WTC11 (cell line): ENCODE results near the gene TMEM119. TPM values are rescaled to one million over a fixed set of nuclear protein-coding genes. Genes with fewer than 3 reads are reported as not detected.

Experiments
- ATAC-seq: fragments of 200-7000 bp; cut with Tn5 transposase; 2 replicates; pipeline ENCODE4 v1.10.0; 2021; ENCODE audit warnings: mild to moderate bottlenecking, moderate library complexity
- CTCF ChIA-PET: fragments of 300-600 bp; sonication (Branson Sonifier 250); formaldehyde crosslinking; loops from one replicate; lab custom pipeline; 2021; ENCODE audit warnings: antibody characterized with exemption; lab: Charles Lee
- POLR2A ChIA-PET: fragments of 350-600 bp; sonication (Branson Sonifier 250); formaldehyde crosslinking; loops from one replicate; lab custom pipeline; 2021; ENCODE audit warnings: antibody characterized with exemption; lab: Charles Lee
- DNase-seq: peaks from one replicate; pipeline ENCODE4 v3.0.0; 2021; ENCODE audit warnings: low spot score
- H3K27ac Mint-ChIP-seq: 2 replicates; pipeline ENCODE4 v1.8.0; 2021; ENCODE audit warnings: mixed read lengths
- H3K27me3 Mint-ChIP-seq: 2 replicates; pipeline ENCODE4 v1.8.0; 2021; ENCODE audit warnings: low read depth, mild to moderate bottlenecking, moderate library complexity, mixed read lengths
- H3K36me3 Mint-ChIP-seq: 2 replicates; pipeline ENCODE4 v1.8.0; 2021; ENCODE audit warnings: mixed read lengths
- H3K4me1 Mint-ChIP-seq: 2 replicates; pipeline ENCODE4 v1.8.0; 2022; ENCODE audit warnings: mixed read lengths
- H3K4me3 Mint-ChIP-seq: 2 replicates; pipeline ENCODE4 v1.8.0; 2021; ENCODE audit warnings: mild to moderate bottlenecking, moderate library complexity, mixed read lengths
- H3K9me3 Mint-ChIP-seq: 2 replicates; pipeline ENCODE4 v1.8.0; 2021; ENCODE audit warnings: mixed read lengths
- AR ChIP-seq: fragments of 250-450 bp; sonication (Bioruptor Pico); IDR thresholded peaks from 2 replicates; pipeline ENCODE4 v1.9.0; 2021; ENCODE audit warnings: mild to moderate bottlenecking
- CREM ChIP-seq: sonication (generic); formaldehyde crosslinking; IDR thresholded peaks from 2 replicates; pipeline ENCODE4 v1.8.1; 2022; ENCODE audit warnings: mild to moderate bottlenecking, missing genetic modification reagents, moderate library complexity
- ERG ChIP-seq: fragments of 250-450 bp; sonication (Bioruptor Pico); IDR thresholded peaks from 2 replicates; pipeline ENCODE4 v1.8.0; 2021; ENCODE audit warnings: mild to moderate bottlenecking
- FOXK1 ChIP-seq: sonication (generic); formaldehyde crosslinking; IDR thresholded peaks from 2 replicates; pipeline ENCODE4 v1.8.0; 2022; ENCODE audit warnings: mild to moderate bottlenecking, moderate library complexity, missing genetic modification reagents
- GTF2I ChIP-seq: fragments of 250-450 bp; sonication (Bioruptor Pico); conservative IDR thresholded peaks from 2 replicates; pipeline ENCODE4 v1.4.0; 2021; ENCODE audit warnings: mild to moderate bottlenecking
- HMGXB4 ChIP-seq: sonication (generic); formaldehyde crosslinking; IDR thresholded peaks from 2 replicates; pipeline ENCODE4 v1.8.1; 2023; ENCODE audit warnings: mild to moderate bottlenecking, moderate library complexity, missing genetic modification reagents
- JUN ChIP-seq: sonication (generic); formaldehyde crosslinking; IDR thresholded peaks from 2 replicates; pipeline ENCODE4 v1.8.0; 2023; ENCODE audit warnings: mild to moderate bottlenecking, missing genetic modification reagents
- MXD4 ChIP-seq: fragments of 250-450 bp; sonication (Bioruptor Pico); IDR thresholded peaks from 2 replicates; pipeline ENCODE4 v1.8.0; 2021; ENCODE audit warnings: mild to moderate bottlenecking, moderate library complexity, borderline replicate concordance
- OVOL2 ChIP-seq: fragments of 250-450 bp; sonication (Bioruptor Pico); IDR thresholded peaks from 2 replicates; pipeline ENCODE4 v1.9.0; 2021; ENCODE audit warnings: mild to moderate bottlenecking, borderline replicate concordance
- SOX15 ChIP-seq: fragments of 250-450 bp; sonication (Bioruptor Pico); IDR thresholded peaks from 2 replicates; pipeline ENCODE4 v1.9.0; 2021; ENCODE audit warnings: mild to moderate bottlenecking
- USF1 ChIP-seq: sonication (generic); formaldehyde crosslinking; IDR thresholded peaks from 2 replicates; pipeline ENCODE4 v1.8.0; 2022; ENCODE audit warnings: mild to moderate bottlenecking, missing genetic modification reagents
- ZNF317 ChIP-seq: sonication (generic); formaldehyde crosslinking; IDR thresholded peaks from 2 replicates; pipeline ENCODE4 v1.8.1; 2023; ENCODE audit warnings: low read depth, mild to moderate bottlenecking, moderate library complexity, missing genetic modification reagents, borderline replicate concordance
- ZNF532 ChIP-seq: fragments of 250-450 bp; sonication (Bioruptor Pico); IDR thresholded peaks from 2 replicates; pipeline ENCODE4 v1.9.0; 2021; ENCODE audit warnings: mild to moderate bottlenecking, borderline replicate concordance
- total RNA-seq: library from RNA; stranded (reverse); gene quantifications from 3 replicates; pipeline ENCODE4 v1.2.3, GENCODE V29; 2021
- TF ChIP-seq, protein P1 (sequence below): sonication (generic); formaldehyde crosslinking; IDR thresholded peaks from 2 replicates; pipeline ENCODE4 v1.8.0; 2023; ENCODE audit warnings: missing genetic modification reagents, mild to moderate bottlenecking, borderline replicate concordance
- TF ChIP-seq, protein P2 (sequence below): fragments of 250-450 bp; sonication (Bioruptor Pico); IDR thresholded peaks from 2 replicates; pipeline ENCODE4 v2.1.2; 2022; ENCODE audit warnings: mild to moderate bottlenecking, moderate library complexity
- TF ChIP-seq, protein P3 (sequence below): sonication (generic); formaldehyde crosslinking; IDR thresholded peaks from 2 replicates; pipeline ENCODE4 v1.8.0; 2022; ENCODE audit warnings: mild to moderate bottlenecking, missing genetic modification reagents
- TF ChIP-seq, protein P4 (sequence below): fragments of 250-450 bp; sonication (Bioruptor Pico); IDR thresholded peaks from 2 replicates; pipeline ENCODE4 v1.9.0; 2021; ENCODE audit warnings: mild to moderate bottlenecking

Gene TMEM119
- total RNA-seq, 1 experiment from 2014 or later, result 0.20 TPM

DNA sequence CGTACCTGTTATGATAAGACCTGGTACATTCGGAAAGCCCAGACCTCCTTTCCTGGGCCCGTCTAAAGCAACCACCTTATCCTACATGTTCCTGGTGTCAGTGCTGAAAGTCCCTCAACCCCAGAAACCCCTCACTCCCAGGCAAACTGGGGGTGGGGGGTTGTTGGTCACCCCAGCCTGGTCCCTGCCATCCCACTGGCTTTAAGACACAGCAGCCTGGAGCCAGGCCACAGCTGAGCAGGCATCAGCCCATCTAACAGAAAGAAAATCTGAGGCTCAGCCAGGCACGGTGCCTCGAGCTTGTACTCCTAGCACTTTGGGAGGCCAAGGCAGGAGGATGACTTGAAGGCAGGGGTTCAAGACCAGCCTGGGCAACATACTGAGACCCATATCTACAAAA, 31.3 kb upstream of the TMEM119 start (continued):
- TF ChIP-seq, protein P1, sequence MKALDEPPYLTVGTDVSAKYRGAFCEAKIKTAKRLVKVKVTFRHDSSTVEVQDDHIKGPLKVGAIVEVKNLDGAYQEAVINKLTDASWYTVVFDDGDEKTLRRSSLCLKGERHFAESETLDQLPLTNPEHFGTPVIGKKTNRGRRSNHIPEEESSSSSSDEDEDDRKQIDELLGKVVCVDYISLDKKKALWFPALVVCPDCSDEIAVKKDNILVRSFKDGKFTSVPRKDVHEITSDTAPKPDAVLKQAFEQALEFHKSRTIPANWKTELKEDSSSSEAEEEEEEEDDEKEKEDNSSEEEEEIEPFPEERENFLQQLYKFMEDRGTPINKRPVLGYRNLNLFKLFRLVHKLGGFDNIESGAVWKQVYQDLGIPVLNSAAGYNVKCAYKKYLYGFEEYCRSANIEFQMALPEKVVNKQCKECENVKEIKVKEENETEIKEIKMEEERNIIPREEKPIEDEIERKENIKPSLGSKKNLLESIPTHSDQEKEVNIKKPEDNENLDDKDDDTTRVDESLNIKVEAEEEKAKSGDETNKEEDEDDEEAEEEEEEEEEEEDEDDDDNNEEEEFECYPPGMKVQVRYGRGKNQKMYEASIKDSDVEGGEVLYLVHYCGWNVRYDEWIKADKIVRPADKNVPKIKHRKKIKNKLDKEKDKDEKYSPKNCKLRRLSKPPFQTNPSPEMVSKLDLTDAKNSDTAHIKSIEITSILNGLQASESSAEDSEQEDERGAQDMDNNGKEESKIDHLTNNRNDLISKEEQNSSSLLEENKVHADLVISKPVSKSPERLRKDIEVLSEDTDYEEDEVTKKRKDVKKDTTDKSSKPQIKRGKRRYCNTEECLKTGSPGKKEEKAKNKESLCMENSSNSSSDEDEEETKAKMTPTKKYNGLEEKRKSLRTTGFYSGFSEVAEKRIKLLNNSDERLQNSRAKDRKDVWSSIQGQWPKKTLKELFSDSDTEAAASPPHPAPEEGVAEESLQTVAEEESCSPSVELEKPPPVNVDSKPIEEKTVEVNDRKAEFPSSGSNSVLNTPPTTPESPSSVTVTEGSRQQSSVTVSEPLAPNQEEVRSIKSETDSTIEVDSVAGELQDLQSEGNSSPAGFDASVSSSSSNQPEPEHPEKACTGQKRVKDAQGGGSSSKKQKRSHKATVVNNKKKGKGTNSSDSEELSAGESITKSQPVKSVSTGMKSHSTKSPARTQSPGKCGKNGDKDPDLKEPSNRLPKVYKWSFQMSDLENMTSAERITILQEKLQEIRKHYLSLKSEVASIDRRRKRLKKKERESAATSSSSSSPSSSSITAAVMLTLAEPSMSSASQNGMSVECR (CRISPR knock-in tag), result no peak
- TF ChIP-seq HMGXB4 (no peak), CREM (CRISPR knock-in tag) (no peak), GTF2I (CRISPR knock-in tag) (no peak), MXD4 (CRISPR knock-in tag) (no peak), FOXK1 (no peak), ERG (no peak), ZNF532 (CRISPR knock-in tag) (no peak), OVOL2 (no peak)
- TF ChIP-seq, protein P2, sequence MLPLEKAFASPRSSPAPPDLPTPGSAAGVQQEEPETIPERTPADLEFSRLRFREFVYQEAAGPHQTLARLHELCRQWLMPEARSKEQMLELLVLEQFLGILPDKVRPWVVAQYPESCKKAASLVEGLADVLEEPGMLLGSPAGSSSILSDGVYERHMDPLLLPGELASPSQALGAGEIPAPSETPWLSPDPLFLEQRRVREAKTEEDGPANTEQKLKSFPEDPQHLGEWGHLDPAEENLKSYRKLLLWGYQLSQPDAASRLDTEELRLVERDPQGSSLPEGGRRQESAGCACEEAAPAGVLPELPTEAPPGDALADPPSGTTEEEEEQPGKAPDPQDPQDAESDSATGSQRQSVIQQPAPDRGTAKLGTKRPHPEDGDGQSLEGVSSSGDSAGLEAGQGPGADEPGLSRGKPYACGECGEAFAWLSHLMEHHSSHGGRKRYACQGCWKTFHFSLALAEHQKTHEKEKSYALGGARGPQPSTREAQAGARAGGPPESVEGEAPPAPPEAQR (CRISPR knock-in tag), result no peak

- ATAC-seq, result no peak
- peaks cover 21% of the 10 kb centered on the region for H3K4me1 Mint-ChIP-seq
- no peaks in the 10 kb centered on the region for H3K36me3 Mint-ChIP-seq
- no peak for DNase-seq
- ChIA-PET CTCF (interaction anchor here (0.8 to 2.0 kb wide), 3 partner anchors 9 to 16 kb away, joined by 4 to 5 read pairs (median 4); no protein-coding TSS in a partner anchor), POLR2A (no interaction called here)
- H3K27me3 Mint-ChIP-seq, result no peaks in the 10 kb centered on the region
- peaks cover 12% of the 10 kb centered on the region; the same call in 1 of the 2 replicates for H3K9me3 Mint-ChIP-seq
- H3K4me3 Mint-ChIP-seq, result no peak overlapping the region
- H3K27ac Mint-ChIP-seq, result no peak overlapping the region
- TF ChIP-seq, protein P3, sequence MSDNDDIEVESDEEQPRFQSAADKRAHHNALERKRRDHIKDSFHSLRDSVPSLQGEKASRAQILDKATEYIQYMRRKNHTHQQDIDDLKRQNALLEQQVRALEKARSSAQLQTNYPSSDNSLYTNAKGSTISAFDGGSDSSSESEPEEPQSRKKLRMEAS (CRISPR knock-in tag), result no peak
- TF ChIP-seq SOX15 (CRISPR knock-in tag) (no peak), AR (CRISPR knock-in tag) (no peak), USF1 (CRISPR knock-in tag) (no peak), ZNF317 (CRISPR knock-in tag) (no peak), JUN (CRISPR knock-in tag) (no peak), OVOL2 (no peak)
- TF ChIP-seq, protein P4, sequence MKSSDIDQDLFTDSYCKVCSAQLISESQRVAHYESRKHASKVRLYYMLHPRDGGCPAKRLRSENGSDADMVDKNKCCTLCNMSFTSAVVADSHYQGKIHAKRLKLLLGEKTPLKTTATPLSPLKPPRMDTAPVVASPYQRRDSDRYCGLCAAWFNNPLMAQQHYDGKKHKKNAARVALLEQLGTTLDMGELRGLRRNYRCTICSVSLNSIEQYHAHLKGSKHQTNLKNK (CRISPR knock-in tag), result no peak
These were observed 29.4 kb upstream of the TMEM119 start for GRCh38 chr12:108627134-108627920.
